ENCODE results near the gene FREY1.
"Not testable (repeated sequence)": the region's sequence is repeated elsewhere in the genome, so short reads cannot be mapped to it uniquely, and the experiment has no call there.

The FREY1 gene

GRCh38 chr11:45913942-45914635, 7.0 kb upstream of the FREY1 start:
- DNase-seq: no peak

DNA sequence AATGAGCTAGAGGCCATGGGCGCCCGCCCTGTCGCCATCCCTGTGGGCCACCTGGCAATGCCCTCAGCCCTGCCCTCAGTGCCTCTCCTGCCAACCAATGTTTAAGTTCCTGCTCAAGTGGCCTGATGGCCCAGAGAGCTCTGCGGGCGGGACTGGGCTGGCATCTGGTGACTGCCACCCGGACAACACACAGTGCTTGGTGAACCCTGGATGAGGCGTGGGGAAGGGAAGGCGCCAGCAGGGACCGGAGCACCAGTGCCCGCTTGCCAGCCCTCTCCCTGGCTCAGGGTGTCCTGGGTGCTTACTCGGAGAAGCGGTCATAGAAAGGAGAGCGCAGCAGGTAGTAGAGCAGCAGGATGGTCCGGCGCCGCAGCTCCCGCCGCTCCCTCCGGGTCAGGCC, 6.4 kb upstream of the FREY1 start:
- DNase-seq: no peak

DNA sequence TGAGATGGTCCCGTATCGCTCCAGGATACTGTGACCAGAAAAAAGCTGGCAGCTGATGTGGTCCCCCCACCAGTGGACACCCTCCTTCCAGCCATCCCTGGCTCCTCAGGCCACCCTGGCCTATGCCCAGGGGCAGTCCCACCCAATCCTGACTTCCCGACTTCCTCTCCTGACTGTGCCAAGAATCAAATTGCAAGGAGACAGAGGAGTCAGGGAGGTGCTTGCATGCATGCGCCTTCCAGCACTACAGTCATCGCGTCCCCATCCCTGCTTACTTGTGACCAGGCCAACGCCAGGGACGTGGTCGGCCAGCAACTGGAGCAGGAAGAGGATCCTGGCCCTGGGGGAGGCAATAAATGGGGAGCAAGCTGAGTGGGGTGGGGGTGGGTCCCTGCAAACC, 3.6 kb upstream of the FREY1 start:
- no peak for DNase-seq

GRCh38 chr11:45909594-45910475, 2.8 kb upstream of the FREY1 start:
- DNase-seq: no peak

GRCh38 chr11:45907911-45908370, 870 bp upstream of the FREY1 start:
- no peak for DNase-seq

DNA sequence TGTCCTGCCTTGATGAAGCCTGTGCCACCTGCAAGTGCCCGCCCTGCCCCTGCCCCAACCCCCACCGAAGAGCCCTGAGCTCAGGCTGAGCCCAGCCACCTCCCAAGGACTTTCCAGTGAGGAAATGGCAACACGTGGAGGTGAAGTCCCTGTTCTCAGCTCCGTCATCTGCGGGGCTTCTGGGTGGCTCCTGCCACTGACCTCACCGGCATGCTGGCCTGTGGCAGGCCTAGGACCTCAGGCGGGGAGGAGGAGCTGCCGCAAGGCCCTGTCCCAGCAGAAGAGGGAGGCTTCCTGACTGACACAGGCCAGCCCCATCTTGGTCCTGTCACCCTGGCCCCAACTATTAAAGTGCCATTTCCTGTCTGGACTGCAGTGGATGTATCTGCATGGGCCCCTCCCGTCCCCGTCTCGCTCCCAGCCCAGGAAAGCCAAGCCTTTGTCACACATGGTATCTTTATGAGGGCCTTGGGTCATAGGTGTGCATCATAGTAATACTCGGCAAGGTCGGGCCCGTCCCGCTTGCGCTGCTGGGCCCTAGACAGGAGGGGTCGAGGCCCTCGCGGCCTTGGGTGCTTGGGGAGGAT, 882 bp downstream of the FREY1 start:
- no peak for DNase-seq

DNA sequence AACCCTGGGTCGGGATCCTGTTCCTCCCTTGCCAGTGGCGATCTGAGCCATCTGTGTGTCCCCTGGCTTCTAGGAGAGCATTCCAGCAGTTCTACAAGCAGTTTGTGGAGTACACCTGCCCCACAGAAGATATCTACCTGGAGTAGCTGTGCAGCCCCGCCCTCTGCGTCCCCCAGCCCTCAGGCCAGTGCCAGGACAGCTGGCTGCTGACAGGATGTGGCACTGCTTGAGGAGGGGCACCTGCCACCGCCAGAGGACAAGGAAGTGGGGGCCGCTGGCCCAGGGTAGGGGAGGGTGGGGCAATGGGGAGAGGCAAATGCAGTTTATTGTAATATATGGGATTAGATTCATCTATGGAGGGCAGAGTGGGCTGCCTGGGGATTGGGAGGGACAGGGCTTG, 1.5 kb downstream of the FREY1 start:
- DNase-seq: not testable (repeated sequence)

GRCh38 chr11:45905095-45905494, 2.0 kb downstream of the FREY1 start:
- no peak for DNase-seq

GRCh38 chr11:45904309-45904915, 2.7 kb downstream of the FREY1 start:
- no peak for DNase-seq

GRCh38 chr11:45902452-45903380, 4.4 kb downstream of the FREY1 start:
- DNase-seq: no peak

- no peak for DNase-seq
Measured at GRCh38 chr11:45901626-45902025, 5.4 kb downstream of the FREY1 start.

DNA sequence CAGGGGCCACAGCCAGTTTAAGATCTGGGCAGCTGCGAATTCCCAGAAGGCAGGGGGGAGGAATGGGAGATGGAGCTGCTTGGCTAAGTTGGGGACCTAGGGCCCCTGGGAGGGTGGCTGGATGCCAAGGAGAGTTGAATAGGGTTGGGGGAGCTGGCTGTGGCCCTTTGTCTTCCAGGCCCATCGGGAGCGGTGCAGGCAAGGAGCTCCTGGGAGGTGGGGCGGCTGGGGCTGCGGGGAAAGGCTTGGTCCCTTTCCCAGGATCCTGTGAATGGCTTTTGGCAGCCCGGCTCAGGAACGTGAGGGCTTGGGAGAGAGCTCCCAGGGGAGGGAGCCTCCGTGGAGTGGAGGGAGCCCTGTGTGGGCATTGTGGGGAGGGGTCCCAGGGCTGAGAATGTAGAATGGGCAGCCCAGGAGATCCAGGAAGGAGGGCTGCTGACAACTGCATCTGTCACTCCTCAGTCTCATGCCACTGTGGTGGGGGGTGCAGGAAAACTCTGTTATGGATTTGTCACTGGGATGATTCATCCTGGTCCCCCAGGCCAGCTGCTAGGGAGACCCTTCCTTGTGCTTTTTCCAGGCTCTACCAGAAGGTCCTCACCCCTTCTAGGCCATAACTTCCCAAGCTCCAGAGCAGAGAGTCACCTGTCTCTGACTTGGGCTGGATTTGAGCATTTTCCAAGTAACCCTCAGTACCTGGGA, 6.0 kb downstream of the FREY1 start:
- DNase-seq: no peak

DNA sequence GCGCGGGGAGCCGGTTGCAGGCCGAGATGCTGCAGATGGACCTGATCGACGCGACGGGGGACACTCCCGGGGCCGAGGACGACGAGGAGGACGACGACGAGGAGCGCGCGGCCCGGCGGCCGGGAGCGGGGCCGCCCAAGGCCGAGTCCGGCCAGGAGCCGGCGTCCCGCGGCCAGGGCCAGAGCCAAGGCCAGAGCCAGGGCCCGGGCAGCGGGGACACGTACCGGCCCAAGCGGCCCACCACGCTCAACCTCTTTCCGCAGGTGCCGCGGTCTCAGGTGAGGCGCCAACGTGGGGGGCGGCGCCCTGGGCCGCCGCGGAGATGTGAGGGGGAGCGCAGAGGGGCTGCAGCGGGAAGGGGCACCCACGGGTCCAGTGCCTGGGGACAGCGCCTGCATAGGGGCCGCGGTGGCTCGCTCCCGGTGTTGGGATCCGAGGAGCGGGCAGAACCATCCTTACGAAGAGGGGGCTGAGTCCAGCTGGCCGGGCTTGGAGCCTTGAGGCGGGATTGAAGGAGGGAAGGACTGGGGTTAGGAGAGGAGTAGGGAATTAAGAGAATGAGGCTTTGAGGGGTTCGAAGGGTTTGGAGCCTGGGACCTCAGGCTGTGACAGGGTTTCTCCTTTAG, 6.8 kb downstream of the FREY1 start:
- DNase-seq: not testable (repeated sequence)

GRCh38 chr11:45899448-45900174, 7.5 kb downstream of the FREY1 start:
- peak; percentile 90 for DNase-seq

GRCh38 chr11:45899086-45899447, 8.0 kb downstream of the FREY1 start:
- DNase-seq: no peak

DNA sequence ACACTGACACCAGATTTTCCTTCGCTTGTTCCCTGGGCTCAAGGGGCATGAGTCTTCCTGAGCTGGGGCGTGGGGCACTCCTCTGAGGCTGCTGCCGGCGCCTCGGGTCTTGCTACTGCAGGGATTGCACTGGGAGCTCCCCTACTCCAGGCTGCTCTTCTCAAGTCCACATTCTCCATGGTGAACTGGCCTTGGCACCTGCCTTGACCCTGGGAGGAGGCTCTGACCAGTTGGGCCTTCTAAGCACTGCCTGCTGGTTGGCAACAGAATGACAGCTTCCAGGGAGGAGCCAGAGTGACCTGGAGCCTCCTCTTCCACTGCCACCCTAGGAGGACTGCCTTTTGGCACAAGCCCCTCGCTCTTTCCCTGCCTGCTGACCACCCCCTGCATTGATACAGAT, 9.5 kb downstream of the FREY1 start:
- DNase-seq: no peak

GRCh38 chr11:45896422-45896984, 10.6 kb downstream of the FREY1 start:
- no peak for DNase-seq

- DNase-seq: no peak
Measured at GRCh38 chr11:45895553-45896259, 11.4 kb downstream of the FREY1 start.

GRCh38 chr11:45894555-45895247, 12.4 kb downstream of the FREY1 start:
- no peak for DNase-seq

Measured in fibroblast of skin of right biceps (primary cell).